Glutamatergic neuron (in vitro differentiated cells): ENCODE data around the gene GRXCR2. TPM values are rescaled to one million over a fixed set of nuclear protein-coding genes. Genes with fewer than 3 reads are reported as not detected.

ENCODE experiments used
- DNase-seq: peaks from one replicate; pipeline ENCODE4 v3.0.0; 2022
- H3K27ac Mint-ChIP-seq: one replicate; pipeline ENCODE4 v1.8.0; 2020; ENCODE audit warnings: mild to moderate bottlenecking, mixed read lengths, inconsistent platforms; ENCODE audit not compliant: unreplicated experiment
- H3K27me3 Mint-ChIP-seq: one replicate; pipeline ENCODE4 v1.8.0; 2020; ENCODE audit warnings: mild to moderate bottlenecking, moderate library complexity, mixed read lengths, inconsistent platforms; ENCODE audit not compliant: unreplicated experiment
- H3K36me3 Mint-ChIP-seq: one replicate; pipeline ENCODE4 v1.8.0; 2020; ENCODE audit warnings: mild to moderate bottlenecking, mixed read lengths, inconsistent platforms; ENCODE audit not compliant: unreplicated experiment
- H3K4me1 Mint-ChIP-seq: one replicate; pipeline ENCODE4 v1.8.0; 2020; ENCODE audit warnings: mild to moderate bottlenecking, low read depth, mixed read lengths, inconsistent platforms; ENCODE audit not compliant: unreplicated experiment
- H3K4me3 Mint-ChIP-seq: one replicate; pipeline ENCODE4 v1.8.0; 2020; ENCODE audit warnings: mild to moderate bottlenecking, mixed read lengths, inconsistent platforms; ENCODE audit not compliant: unreplicated experiment
- H3K9me3 Mint-ChIP-seq: one replicate; pipeline ENCODE4 v1.8.0; 2020; ENCODE audit warnings: mild to moderate bottlenecking, moderate library complexity, mixed read lengths, inconsistent platforms; ENCODE audit not compliant: unreplicated experiment
- total RNA-seq: library from RNA; stranded (reverse); fragmentation: NEBNext Ultra II Directional; extraction: Animal tissue kit (Norgen Biotek cat#: 25700); gene quantifications from one replicate; pipeline ENCODE4 v1.2.1, GENCODE V29; 2021; ENCODE audit not compliant: unreplicated experiment
- TF ChIP-seq, protein P1 (sequence below): fragments of 200-600 bp; sonication (generic); IDR thresholded peaks from one replicate; pipeline ENCODE4 v1.5.0; 2021; ENCODE audit not compliant: partially characterized antibody, unreplicated experiment

The GRXCR2 gene
- total RNA-seq, 1 donor from 2014 or later = not detected

DNA sequence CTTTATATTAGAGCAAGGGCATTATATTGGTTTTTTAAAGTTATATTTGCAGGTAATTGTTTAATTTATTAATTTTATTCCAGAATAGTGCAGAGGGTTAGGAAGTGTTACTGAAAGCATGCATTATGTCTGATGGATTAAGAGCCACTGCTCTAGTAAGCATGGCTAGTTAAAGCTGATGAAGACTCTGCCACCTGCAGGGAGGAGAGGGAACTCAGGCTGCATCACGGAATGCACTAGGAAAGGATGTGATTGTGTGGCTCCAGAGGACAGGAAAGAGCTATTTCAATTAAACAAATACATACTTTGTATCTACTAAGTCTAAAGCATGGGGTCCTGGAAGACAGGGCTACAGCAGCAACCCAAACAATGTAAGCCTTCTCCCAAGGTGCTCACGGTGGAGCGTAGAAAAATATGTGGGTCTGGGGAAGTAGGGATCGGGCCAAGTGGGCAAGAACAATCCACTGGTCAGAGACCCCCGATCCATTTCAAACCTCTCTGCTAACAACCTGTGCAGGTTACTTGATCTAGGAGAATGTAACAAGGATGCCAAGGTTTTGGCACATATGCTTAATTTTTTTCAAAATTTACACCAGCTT, 15.3 kb upstream of the GRXCR2 start:
- Mint-ChIP-seq H3K9me3 (peaks cover 1% of the 10 kb centered on the region), H3K4me3 (no peak overlapping the region), H3K4me1 (no peaks in the 10 kb centered on the region), H3K27ac (no peak overlapping the region), H3K27me3 (no peaks in the 10 kb centered on the region), H3K36me3 (no peaks in the 10 kb centered on the region)
- DNase-seq = peak; percentile 53
- TF ChIP-seq, protein P1, sequence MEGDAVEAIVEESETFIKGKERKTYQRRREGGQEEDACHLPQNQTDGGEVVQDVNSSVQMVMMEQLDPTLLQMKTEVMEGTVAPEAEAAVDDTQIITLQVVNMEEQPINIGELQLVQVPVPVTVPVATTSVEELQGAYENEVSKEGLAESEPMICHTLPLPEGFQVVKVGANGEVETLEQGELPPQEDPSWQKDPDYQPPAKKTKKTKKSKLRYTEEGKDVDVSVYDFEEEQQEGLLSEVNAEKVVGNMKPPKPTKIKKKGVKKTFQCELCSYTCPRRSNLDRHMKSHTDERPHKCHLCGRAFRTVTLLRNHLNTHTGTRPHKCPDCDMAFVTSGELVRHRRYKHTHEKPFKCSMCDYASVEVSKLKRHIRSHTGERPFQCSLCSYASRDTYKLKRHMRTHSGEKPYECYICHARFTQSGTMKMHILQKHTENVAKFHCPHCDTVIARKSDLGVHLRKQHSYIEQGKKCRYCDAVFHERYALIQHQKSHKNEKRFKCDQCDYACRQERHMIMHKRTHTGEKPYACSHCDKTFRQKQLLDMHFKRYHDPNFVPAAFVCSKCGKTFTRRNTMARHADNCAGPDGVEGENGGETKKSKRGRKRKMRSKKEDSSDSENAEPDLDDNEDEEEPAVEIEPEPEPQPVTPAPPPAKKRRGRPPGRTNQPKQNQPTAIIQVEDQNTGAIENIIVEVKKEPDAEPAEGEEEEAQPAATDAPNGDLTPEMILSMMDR = peak; percentile 54

- H3K9me3 Mint-ChIP-seq = peaks cover 3% of the 10 kb centered on the region
- TF ChIP-seq, protein P1 = no peak
- no peaks in the 10 kb centered on the region for H3K36me3 Mint-ChIP-seq
- H3K27me3 Mint-ChIP-seq = no peaks in the 10 kb centered on the region
- DNase-seq = no peak
- H3K27ac Mint-ChIP-seq = no peak overlapping the region
- H3K4me3 Mint-ChIP-seq = no peak overlapping the region
- H3K4me1 Mint-ChIP-seq = no peaks in the 10 kb centered on the region
Observed at GRCh38 chr5:145887217-145887616, 14.4 kb upstream of the GRXCR2 start.

DNA sequence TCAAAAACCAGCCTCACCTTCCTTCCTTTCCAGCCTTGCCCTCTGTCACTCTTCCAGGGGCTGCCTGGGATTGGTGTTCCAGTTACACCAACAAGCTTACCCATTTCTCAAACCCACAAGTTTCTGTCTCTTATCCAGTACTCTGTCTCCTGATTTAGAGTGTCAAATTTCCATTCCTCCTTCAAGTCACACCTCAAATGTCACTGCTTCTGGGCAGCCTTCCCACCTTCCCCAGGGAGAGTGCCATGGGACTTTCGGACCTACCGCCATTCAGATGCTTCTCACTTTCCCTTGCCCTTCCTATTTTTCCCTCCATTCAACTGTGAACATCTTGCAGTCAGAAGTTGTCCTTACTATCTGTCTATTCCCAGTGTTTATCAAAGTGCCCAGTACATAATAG, 2.0 kb upstream of the GRXCR2 start:
- TF ChIP-seq, protein P1 = no peak
- Mint-ChIP-seq H3K4me3 (no peak overlapping the region), H3K9me3 (no peaks in the 10 kb centered on the region), H3K36me3 (peaks cover 6% of the 10 kb centered on the region), H3K27ac (no peak overlapping the region), H3K4me1 (no peaks in the 10 kb centered on the region), H3K27me3 (peaks cover 2% of the 10 kb centered on the region)
- DNase-seq = no peak

DNA sequence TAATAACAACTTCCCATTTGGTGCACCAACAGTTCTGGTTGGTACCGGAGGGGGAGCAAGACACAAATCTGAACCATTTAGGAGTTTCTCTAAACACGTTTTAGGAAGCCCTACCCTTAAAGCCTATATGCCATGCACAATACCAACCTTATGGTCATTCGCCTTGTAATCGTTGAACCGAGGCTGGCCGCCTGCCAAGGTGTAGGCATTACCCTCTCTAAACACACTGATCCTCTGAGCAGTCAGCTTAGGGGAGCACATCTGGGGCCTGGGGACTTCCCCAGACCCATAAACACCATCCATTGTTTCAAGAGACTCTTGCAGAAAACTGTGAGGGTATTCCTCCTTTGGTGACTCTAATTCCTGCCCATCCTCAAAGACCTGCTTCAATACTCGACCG, 328 bp downstream of the GRXCR2 start:
- H3K4me3 Mint-ChIP-seq = no peak overlapping the region
- H3K9me3 Mint-ChIP-seq = no peaks in the 10 kb centered on the region
- H3K27ac Mint-ChIP-seq = no peak overlapping the region
- H3K27me3 Mint-ChIP-seq = peaks cover 2% of the 10 kb centered on the region
- H3K4me1 Mint-ChIP-seq = no peaks in the 10 kb centered on the region
- H3K36me3 Mint-ChIP-seq = no peaks in the 10 kb centered on the region
- TF ChIP-seq, protein P1 = no peak
- no peak for DNase-seq

GRCh38 chr5:145869753-145870152, 3.1 kb downstream of the GRXCR2 start:
- no peak overlapping the region for H3K4me3 Mint-ChIP-seq
- H3K27ac Mint-ChIP-seq = no peak overlapping the region
- no peaks in the 10 kb centered on the region for H3K9me3 Mint-ChIP-seq
- no peaks in the 10 kb centered on the region for H3K27me3 Mint-ChIP-seq
- TF ChIP-seq, protein P1 = no peak
- H3K4me1 Mint-ChIP-seq = no peaks in the 10 kb centered on the region
- H3K36me3 Mint-ChIP-seq = no peaks in the 10 kb centered on the region
- DNase-seq = no peak
